ENCODE results near the gene PJA1. TPM values are rescaled to one million over a fixed set of nuclear protein-coding genes. Genes with fewer than 3 reads are reported as not detected.

PJA1 gene
- total RNA-seq, 2 donors from 2014 or later: 32.0 to 32.6 TPM

DNA sequence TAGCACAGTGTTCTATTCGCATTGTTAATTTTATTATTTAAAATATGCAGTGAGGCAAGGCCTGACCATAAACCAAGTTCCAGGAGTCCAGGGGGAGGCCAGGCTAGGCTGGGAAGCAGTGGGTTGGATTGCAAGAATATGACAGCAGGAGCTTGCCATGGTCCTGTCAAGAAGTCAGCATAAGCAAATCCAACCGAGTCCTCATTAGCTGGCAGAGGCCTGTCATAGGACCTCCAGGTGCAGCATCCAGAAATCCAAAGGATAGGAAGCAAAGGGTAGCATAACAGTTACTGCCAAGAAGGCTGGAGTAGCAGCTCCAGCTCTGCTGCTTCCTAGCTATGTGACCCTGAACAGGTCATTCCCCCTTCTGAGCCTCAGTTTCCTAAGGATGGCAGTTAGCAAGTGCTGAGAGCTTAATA lies 13.4 kb downstream of the PJA1 start:
- peaks cover 33% of the 10 kb centered on the region for H3K4me1 Mint-ChIP-seq
- WGBS, 2 experiments (ENCODE audit: insufficient coverage in 1 of 2, insufficient read length in 1 of 2): 100% methylated on average over 2 of the region's 2 CpGs; no CpG with 5 or more reads in 1 of the 2 experiments
- peaks cover 41% of the 10 kb centered on the region for H3K9me3 Mint-ChIP-seq

GRCh38 chrX:69150281-69150960 lies 14.8 kb downstream of the PJA1 start:
- Histone ChIP-seq H3K9me3 (ENCODE audit: control insufficient read depth, low read length) (no peaks in the 10 kb centered on the region), H3K9ac (ENCODE audit: extremely low read depth, low read length, poor library complexity, severe bottlenecking) (no peak overlapping the region), H3K4me1 (ENCODE audit: control insufficient read depth, insufficient read depth, low read length) (no peaks in the 10 kb centered on the region), H3K27me3 (ENCODE audit: control insufficient read depth, insufficient read depth, low read length, poor library complexity, severe bottlenecking) (no peaks in the 10 kb centered on the region), H3K36me3 (ENCODE audit: control insufficient read depth, insufficient read depth, low read length) (no peaks in the 10 kb centered on the region), H3K27ac (ENCODE audit: low read depth, low read length) (peak overlapping the region; percentile 66), H3K4me3 (ENCODE audit: low read length) (peak overlapping the region; percentile 66)
- peaks cover 24% of the 10 kb centered on the region for H3K4me1 Mint-ChIP-seq
- peak overlapping the region; percentile 49 for H3K4me3 Mint-ChIP-seq
- TF ChIP-seq, protein P1, sequence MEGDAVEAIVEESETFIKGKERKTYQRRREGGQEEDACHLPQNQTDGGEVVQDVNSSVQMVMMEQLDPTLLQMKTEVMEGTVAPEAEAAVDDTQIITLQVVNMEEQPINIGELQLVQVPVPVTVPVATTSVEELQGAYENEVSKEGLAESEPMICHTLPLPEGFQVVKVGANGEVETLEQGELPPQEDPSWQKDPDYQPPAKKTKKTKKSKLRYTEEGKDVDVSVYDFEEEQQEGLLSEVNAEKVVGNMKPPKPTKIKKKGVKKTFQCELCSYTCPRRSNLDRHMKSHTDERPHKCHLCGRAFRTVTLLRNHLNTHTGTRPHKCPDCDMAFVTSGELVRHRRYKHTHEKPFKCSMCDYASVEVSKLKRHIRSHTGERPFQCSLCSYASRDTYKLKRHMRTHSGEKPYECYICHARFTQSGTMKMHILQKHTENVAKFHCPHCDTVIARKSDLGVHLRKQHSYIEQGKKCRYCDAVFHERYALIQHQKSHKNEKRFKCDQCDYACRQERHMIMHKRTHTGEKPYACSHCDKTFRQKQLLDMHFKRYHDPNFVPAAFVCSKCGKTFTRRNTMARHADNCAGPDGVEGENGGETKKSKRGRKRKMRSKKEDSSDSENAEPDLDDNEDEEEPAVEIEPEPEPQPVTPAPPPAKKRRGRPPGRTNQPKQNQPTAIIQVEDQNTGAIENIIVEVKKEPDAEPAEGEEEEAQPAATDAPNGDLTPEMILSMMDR (conservative IDR thresholded peaks at IDR 0.05): no peak
- H3K27ac Mint-ChIP-seq: peak overlapping the region; percentile 8
- no peaks in the 10 kb centered on the region for H3K27me3 Mint-ChIP-seq (ENCODE audit: insufficient read depth)
- 18% methylated on average over 7 of the region's 12 CpGs; no CpG with 5 or more reads in 1 of the 2 experiments for WGBS, 2 experiments (ENCODE audit: insufficient coverage in 1 of 2, insufficient read length in 1 of 2)
- peak; percentile 85 for DNase-seq
- H3K36me3 Mint-ChIP-seq (ENCODE audit: low read depth): no peaks in the 10 kb centered on the region
- peaks cover 43% of the 10 kb centered on the region for H3K9me3 Mint-ChIP-seq

More for the DNA sequence above, 13.4 kb downstream of the PJA1 start:
- H3K27me3 ChIP-seq (ENCODE audit: control insufficient read depth, insufficient read depth, low read length, poor library complexity, severe bottlenecking): no peaks in the 10 kb centered on the region
- Mint-ChIP-seq H3K4me3 (no peak overlapping the region), H3K36me3 (ENCODE audit: low read depth) (no peaks in the 10 kb centered on the region), H3K27ac (no peak overlapping the region), H3K27me3 (ENCODE audit: insufficient read depth) (no peaks in the 10 kb centered on the region)
- no peaks in the 10 kb centered on the region for H3K4me1 ChIP-seq (ENCODE audit: control insufficient read depth, insufficient read depth, low read length)
- DNase-seq: no peak
- H3K9me3 ChIP-seq (ENCODE audit: control insufficient read depth, low read length): no peaks in the 10 kb centered on the region
- H3K9ac ChIP-seq (ENCODE audit: extremely low read depth, low read length, poor library complexity, severe bottlenecking): no peak overlapping the region
- H3K36me3 ChIP-seq (ENCODE audit: control insufficient read depth, insufficient read depth, low read length): no peaks in the 10 kb centered on the region
- TF ChIP-seq, protein P1 (conservative IDR thresholded peaks at IDR 0.05): no peak
- H3K4me3 ChIP-seq (ENCODE audit: low read length): no peak overlapping the region
- H3K27ac ChIP-seq (ENCODE audit: low read depth, low read length): no peak overlapping the region

DNA sequence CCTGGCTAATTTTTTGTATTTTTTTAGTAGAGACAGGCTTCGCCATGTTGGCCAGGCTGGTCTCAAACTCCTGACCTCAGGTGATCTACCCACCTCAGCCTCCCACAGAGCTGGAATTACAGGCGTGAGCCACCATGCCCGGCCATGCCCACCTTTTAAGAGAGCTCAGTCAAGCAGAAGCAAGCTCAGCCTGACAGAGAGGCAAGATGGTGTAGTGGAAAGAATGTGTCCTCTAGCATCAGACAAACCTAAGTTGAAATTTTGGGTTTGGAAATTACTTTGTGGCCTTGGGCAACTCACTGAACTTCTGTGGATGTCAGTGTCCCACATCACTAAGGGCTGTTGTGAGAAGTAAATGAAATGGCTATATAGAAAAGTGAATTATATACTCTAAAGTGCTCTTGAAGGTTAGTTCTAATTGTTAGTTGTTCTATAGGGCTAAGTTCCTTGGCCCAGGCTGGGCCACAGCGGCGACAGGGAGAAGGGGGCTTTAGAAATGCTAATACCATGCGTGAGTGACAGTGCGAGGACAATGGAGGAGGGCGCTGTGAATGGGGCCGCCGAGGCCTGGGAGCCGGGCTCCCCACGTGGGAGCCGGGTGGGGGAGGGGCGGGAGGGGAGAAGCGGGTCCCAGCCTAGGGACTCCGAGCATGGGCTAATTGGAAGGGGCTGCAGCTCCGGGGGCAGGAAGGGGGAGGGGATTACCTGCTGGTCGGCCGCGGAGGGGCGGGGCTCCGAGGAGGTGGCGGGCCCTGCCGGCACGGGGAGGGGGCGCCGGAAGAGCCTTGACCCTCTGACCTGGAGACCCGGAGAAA lies 15.6 kb downstream of the PJA1 start:
- Mint-ChIP-seq H3K27ac (peak overlapping the region; percentile 93), H3K9me3 (peaks cover 45% of the 10 kb centered on the region), H3K36me3 (ENCODE audit: low read depth) (no peaks in the 10 kb centered on the region), H3K4me3 (peak overlapping the region; percentile 49), H3K27me3 (ENCODE audit: insufficient read depth) (no peaks in the 10 kb centered on the region), H3K4me1 (peaks cover 27% of the 10 kb centered on the region)
- H3K36me3 ChIP-seq (ENCODE audit: control insufficient read depth, insufficient read depth, low read length): no peaks in the 10 kb centered on the region
- H3K9me3 ChIP-seq (ENCODE audit: control insufficient read depth, low read length): no peaks in the 10 kb centered on the region
- no peaks in the 10 kb centered on the region for H3K4me1 ChIP-seq (ENCODE audit: control insufficient read depth, insufficient read depth, low read length)
- peak overlapping the region; percentile 16 for H3K9ac ChIP-seq (ENCODE audit: extremely low read depth, low read length, poor library complexity, severe bottlenecking)
- peak overlapping the region; percentile 66 for H3K4me3 ChIP-seq (ENCODE audit: low read length)
- 10% methylated on average over 27 of the region's 28 CpGs; no CpG with 5 or more reads in 1 of the 2 experiments for WGBS, 2 experiments (ENCODE audit: insufficient coverage in 1 of 2, insufficient read length in 1 of 2)
- DNase-seq: peak; percentile 93
- TF ChIP-seq, protein P1 (conservative IDR thresholded peaks at IDR 0.05): no peak
- H3K27me3 ChIP-seq (ENCODE audit: control insufficient read depth, insufficient read depth, low read length, poor library complexity, severe bottlenecking): no peaks in the 10 kb centered on the region
- H3K27ac ChIP-seq (ENCODE audit: low read depth, low read length): peak overlapping the region; percentile 83

All from endodermal cell (in vitro differentiated cells).